T-helper 2 cell (primary cell): ENCODE data around the gene NXN.
"Not testable (repeated sequence)": the region's sequence is repeated elsewhere in the genome, so short reads cannot be mapped to it uniquely, and the experiment has no call there.

Experiments used
- DNase-seq, 5 experiments: peaks; one replicate each; pipeline versions ENCODE4 v3.0.0 to v3.0.0-alpha.2; 2012 to 2022

NXN gene

GRCh38 chr17:795276-795675 is 184.3 kb downstream of the NXN start:
- DNase-seq = no peak

- peak in 2 of 5 experiments; percentile 8 to 40 for DNase-seq
Measured at GRCh38 chr17:794876-795275, 184.7 kb downstream of the NXN start.

GRCh38 chr17:792277-792676 is 187.3 kb downstream of the NXN start:
- DNase-seq = no peak

GRCh38 chr17:791829-792228 is 187.7 kb downstream of the NXN start:
- no peak for DNase-seq

- not testable (repeated sequence) for DNase-seq
Measured at GRCh38 chr17:790874-791247, 188.7 kb downstream of the NXN start.

- not testable (repeated sequence) for DNase-seq
Measured at GRCh38 chr17:789931-790873, 189.4 kb downstream of the NXN start.

- DNase-seq = no peak
Measured at GRCh38 chr17:789160-789840, 190.3 kb downstream of the NXN start.

- no peak for DNase-seq
Measured at GRCh38 chr17:788551-788950, 191.0 kb downstream of the NXN start.

- DNase-seq = no peak
Measured at GRCh38 chr17:787641-788221, 191.8 kb downstream of the NXN start.

GRCh38 chr17:785901-786300 is 193.7 kb downstream of the NXN start:
- not testable (repeated sequence) for DNase-seq

GRCh38 chr17:784143-784542 is 195.4 kb downstream of the NXN start:
- DNase-seq = no peak

- peak; percentile 88 to 95 (median 92) for DNase-seq
Measured at GRCh38 chr17:781805-782731, 197.5 kb downstream of the NXN start, which contains the start of the genes GLOD4 and MRM3. TSS of gene GLOD4 (minus strand) at chr17:782280. CDS start at chr17:782255, 25 bp downstream. TSS of gene MRM3 (plus strand) at chr17:782353. CDS start at chr17:782379, 26 bp downstream.

GRCh38 chr17:778096-778495 is 201.5 kb downstream of the NXN start:
- no peak for DNase-seq

GRCh38 chr17:774313-774584 is 205.3 kb downstream of the NXN start:
- no peak for DNase-seq

GRCh38 chr17:773467-774312 is 205.9 kb downstream of the NXN start:
- DNase-seq = no peak

GRCh38 chr17:773016-773415 is 206.6 kb downstream of the NXN start:
- DNase-seq = no peak

- DNase-seq = no peak
Measured at GRCh38 chr17:767076-767475, 212.5 kb downstream of the NXN start.

- no peak for DNase-seq
Measured at GRCh38 chr17:760371-760770, 219.2 kb downstream of the NXN start.

GRCh38 chr17:759964-760363 is 219.6 kb downstream of the NXN start:
- no peak for DNase-seq

- DNase-seq = not testable (repeated sequence)
Measured at GRCh38 chr17:756010-756567, 223.5 kb downstream of the NXN start.

- DNase-seq = not testable (repeated sequence)
Measured at GRCh38 chr17:755319-755961, 224.1 kb downstream of the NXN start.
